ENCODE data around the gene CENPE.
"Not testable (repeated sequence)": the region's sequence is repeated elsewhere in the genome, so short reads cannot be mapped to it uniquely, and the experiment has no call there.

Gene CENPE, protein sequence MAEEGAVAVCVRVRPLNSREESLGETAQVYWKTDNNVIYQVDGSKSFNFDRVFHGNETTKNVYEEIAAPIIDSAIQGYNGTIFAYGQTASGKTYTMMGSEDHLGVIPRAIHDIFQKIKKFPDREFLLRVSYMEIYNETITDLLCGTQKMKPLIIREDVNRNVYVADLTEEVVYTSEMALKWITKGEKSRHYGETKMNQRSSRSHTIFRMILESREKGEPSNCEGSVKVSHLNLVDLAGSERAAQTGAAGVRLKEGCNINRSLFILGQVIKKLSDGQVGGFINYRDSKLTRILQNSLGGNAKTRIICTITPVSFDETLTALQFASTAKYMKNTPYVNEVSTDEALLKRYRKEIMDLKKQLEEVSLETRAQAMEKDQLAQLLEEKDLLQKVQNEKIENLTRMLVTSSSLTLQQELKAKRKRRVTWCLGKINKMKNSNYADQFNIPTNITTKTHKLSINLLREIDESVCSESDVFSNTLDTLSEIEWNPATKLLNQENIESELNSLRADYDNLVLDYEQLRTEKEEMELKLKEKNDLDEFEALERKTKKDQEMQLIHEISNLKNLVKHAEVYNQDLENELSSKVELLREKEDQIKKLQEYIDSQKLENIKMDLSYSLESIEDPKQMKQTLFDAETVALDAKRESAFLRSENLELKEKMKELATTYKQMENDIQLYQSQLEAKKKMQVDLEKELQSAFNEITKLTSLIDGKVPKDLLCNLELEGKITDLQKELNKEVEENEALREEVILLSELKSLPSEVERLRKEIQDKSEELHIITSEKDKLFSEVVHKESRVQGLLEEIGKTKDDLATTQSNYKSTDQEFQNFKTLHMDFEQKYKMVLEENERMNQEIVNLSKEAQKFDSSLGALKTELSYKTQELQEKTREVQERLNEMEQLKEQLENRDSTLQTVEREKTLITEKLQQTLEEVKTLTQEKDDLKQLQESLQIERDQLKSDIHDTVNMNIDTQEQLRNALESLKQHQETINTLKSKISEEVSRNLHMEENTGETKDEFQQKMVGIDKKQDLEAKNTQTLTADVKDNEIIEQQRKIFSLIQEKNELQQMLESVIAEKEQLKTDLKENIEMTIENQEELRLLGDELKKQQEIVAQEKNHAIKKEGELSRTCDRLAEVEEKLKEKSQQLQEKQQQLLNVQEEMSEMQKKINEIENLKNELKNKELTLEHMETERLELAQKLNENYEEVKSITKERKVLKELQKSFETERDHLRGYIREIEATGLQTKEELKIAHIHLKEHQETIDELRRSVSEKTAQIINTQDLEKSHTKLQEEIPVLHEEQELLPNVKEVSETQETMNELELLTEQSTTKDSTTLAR (N-terminal part only)

DNA sequence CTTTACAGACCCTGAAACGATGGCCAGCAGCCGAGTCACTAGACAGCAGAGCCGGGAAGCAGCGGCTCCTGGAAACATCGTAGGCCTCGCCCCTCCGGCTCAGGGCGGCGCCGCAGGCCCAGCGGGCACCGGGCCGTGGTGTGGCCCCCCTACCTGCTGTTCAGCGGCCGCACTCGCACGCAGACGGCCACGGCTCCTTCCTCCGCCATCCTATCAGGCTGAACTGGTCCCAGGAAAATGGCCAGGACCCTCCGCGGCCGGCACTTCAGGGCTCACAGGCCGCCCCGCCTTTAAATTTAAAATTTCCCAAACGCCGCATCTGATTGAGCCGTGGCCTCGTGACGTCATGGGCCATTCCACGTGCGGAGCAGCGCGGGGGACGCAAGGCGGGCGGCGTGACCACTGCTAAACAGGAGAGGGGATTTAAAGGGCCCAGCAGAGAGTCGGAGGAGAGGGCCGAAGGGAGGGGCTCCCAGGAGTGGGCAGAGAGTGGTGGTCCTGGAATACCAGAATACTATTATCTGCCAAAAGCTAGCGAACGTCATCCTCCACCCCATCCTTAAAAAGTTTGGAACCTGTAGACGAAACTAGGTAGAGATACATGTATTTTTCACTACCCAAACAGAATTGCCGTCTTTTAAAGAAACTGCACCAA is at the start of gene CENPE:
CENPE (minus strand) TSS at position 233 of the 655 bp plus-strand sequence; CDS start at position 209, 24 bp downstream.
- peak; percentile 65 to 69 for DNase-seq (ENCODE audit: low read depth in 2 of 2)

DNA sequence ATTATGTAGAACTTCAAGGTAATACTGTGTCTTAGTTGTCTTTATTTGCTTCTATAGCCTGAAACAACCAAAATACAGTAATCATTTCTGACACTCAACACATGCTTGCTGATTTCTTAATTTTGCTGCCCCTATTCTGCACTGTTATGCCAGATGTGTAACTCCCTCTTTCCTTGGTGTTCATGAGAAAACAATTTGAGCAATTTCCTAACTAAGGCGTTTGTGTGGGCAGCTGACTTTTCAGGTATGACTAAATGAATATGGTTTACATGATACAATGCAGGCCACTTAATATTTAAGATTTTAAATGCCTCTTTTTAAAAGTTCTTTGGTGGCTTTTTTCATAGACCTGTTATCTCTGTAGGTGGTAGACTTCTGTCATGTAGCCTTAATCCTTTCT is 46.1 kb upstream of the CENPE start:
- DNase-seq (ENCODE audit: low read depth in 2 of 2), result no peak

DNA sequence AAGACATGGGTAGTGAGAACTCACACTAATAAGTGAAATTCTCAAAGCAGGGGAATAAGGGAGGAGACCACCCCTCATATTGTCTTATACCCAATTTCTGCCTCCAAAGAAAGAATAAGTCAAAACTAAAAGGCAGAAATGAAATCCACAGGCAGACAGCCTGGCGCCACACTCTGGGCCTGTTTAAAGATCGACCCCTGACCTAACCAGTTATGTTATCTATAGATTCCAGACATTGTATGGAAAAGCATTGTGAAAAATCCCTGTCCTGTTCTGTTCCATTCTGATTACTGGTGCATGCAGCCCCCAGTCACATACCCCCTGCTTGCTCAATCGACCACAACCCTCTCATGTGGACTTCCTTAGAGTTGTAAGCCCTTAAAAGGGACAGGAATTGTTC is 32.8 kb upstream of the CENPE start:
- not testable (repeated sequence) for DNase-seq (ENCODE audit: low read depth in 2 of 2)

DNA sequence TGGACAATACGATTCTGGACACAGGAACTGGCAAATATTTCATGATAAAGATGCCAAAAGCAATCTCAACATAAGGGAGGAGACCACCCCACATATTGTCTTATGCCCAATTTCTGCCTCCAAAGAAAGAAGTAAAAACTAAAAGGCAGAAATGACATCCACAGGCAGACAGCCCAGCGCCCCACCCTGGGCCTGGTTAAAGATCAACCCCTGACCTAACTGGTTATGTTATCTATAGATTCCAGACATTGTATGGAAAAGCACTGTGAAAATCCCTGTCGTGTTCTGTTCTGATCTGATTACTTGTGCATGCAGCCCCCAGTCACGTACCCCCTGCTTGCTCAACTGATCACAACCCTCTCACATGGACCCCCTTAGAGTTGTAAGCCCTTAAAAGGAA is 25.4 kb upstream of the CENPE start:
- not testable (repeated sequence) for DNase-seq (ENCODE audit: low read depth in 2 of 2)

DNA sequence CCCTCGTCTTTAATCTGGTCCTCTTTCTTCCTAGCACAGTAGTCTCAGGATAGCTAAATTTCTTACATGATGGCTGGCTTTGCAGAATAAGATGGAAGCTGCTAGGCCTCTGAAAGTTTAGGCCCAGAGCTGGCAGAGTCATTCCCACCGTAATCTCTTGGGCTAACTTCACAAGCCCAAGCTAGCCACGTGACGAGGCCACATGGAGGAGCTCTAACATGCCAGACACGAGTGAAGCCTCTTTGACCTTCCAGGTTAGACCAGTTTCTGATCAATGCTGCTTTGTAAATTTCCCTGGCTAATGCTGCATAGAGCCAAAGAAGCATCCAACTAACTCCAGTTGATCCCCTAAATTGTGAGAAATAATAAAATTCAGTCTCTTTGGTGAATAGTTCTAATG is 9.5 kb upstream of the CENPE start:
- DNase-seq (ENCODE audit: low read depth in 2 of 2), result no peak

DNA sequence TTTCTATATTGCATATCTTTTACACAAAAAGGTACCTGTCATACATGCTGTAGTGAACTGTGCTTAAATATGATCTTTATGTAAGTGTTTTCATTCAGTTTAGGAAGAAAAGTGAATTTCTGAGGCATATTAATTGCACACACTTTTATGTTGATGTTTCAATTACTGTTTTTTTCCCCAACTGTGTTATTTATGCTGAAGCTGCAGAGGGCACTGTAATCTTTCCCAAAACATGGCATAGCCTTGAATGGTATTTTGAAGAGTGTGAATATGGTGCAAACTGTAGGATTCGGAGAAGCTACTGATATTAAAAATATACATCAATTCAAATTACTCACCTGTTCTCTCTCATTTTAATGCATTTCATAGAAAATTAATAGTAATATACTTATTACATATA is 6.0 kb upstream of the CENPE start:
- DNase-seq (ENCODE audit: low read depth in 2 of 2), result no peak

DNA sequence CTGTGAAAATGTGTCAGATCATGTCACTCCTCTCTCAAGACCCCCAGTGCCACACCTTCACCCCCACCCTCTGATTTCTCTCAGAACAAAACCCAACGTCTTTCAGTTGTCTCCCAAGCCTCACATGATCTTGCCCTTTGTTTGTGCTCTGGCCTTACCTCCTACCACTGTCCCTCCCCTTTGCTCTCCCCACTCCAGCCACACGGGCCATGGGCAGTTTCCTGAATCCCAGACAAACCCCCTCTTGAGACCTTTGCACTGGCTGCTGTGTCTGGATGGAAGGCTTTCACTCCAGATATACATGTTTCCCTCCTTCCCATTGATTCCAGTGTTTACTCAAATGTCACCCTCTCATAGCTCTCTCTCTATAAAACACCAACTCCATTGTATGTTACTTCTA is 3.6 kb upstream of the CENPE start:
- no peak for DNase-seq (ENCODE audit: low read depth in 2 of 2)

DNA sequence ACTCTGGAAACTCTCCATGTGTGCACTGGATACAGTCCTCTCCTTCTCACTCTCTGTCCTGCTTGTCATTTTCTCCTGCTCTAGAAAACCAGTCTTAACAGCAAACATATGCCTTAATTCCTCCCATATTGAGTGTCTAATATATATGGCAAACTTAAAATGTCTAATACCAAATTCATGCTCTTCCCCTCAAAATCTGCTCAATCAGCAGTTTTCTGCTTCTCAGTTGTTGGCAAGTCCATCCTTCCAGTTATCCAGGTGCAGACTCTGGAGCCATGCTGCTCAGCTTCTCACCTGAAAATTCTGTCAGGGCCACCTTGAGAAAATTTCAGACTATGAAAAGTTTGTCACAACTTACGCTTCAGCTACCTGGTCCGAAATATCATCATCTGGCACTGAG is 3.1 kb upstream of the CENPE start:
- no peak for DNase-seq (ENCODE audit: low read depth in 2 of 2)

DNA sequence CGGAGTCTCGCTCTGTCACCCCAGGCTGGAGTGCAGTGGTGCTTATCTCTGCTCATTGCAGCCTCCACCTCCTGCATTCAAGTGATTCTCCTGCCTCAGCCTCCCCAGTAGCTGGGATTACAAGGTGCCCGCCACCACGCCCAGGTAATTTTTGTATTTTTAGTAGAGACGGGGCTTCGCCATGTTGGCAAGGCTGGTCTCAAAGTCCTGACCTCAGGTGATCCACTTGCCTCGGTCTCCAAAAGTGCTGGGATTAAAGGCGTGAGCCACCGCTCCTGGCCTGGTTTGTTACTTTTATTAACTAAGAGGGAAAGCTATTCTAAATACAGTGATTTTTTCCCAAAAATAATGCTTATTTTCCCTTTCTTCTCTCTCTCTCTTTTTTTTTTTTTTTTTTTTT is 866 bp upstream of the CENPE start:
- no peak for DNase-seq (ENCODE audit: low read depth in 2 of 2)

DNA sequence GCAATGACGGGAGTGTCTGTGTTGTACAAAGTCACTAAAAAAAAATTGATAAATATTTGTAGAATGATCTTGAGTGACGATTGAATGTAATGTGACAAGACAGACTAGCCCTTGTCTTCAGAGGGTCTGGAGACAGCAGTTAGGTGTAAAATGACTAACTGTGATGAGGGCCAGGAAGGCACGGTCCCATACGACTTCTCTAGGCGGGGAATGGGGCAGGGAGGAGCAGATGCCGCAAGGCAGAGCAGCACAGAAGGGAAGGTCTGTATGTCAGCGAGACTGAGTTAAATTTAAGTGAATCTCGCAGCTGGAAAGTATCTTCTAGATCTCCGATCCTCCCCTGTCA is 405 bp downstream of the CENPE start:
- no peak for DNase-seq (ENCODE audit: low read depth in 2 of 2)

DNA sequence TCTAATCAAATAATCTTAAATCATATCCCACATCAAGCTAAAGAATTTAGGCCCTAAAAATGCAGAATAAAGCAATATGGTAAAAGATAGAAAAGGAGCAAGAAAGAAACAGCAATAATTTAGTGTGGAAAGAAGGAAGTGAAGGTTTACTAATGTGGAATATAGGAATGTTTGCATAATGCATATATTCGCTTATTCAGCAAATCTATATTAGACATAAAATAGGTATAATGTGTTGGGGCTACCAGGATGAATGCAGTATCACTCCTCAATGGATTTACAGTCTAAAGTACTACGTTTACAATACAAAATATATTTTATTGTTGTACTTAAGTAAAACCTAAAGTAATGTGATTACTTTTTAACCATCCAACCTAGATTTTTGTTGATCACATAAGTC is 4.7 kb downstream of the CENPE start:
- no peak for DNase-seq (ENCODE audit: low read depth in 2 of 2)

DNA sequence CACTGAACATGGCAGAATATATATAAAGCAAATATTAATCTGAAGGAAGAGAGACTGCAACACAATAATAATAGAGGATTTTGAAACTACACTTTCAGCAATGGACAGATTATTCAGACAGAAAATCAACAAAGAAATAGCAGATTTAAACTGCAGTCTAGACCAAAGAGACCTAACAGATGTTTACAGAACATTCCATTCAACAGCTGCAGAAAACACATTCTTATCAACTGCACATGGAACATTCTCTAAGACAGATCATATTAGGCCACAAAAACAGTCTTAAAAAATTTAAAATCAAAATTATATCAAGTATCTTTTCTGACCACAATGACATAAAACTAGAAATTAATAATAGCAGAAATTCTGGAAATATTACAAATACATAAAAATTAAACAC is 27.1 kb downstream of the CENPE start:
- DNase-seq (ENCODE audit: low read depth in 2 of 2), result no peak

DNA sequence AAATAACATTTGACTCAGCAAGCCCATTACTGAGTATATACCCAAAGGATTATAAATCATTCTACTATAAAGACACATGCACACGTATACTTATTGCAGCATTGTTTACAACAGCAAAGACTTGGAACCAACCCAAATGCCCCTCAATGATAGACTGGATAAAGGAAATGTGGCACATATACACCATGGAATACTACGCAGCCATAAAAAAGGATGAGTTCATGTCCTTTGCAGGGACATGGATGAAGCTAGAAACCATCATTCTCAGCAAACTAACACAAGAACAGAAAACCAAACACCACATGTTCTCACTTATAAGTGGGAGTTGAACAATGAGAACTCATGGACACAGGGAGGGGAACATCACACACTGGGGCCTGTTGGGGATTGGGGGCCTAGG is 28.4 kb downstream of the CENPE start:
- DNase-seq (ENCODE audit: low read depth in 2 of 2), result not testable (repeated sequence)

DNA sequence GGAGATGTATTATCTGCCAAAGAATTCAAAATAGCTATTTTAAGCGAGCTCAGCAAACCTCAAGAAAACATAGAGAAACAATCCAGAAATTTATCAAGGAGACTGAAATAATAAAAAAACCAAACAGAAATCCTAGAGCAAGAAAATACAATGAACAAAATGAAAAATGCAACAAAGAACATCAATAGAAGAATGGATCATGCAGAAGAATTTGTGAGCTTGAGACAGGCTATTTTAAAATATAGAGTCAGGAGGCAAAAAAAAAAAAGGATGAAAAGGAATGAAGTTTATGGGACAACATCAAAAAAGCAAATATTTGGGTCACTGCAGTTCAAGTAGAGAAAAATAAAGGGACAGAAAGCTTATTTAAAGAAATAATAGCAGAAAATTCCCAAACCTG is 29.1 kb downstream of the CENPE start:
- DNase-seq (ENCODE audit: low read depth in 2 of 2), result no peak

DNA sequence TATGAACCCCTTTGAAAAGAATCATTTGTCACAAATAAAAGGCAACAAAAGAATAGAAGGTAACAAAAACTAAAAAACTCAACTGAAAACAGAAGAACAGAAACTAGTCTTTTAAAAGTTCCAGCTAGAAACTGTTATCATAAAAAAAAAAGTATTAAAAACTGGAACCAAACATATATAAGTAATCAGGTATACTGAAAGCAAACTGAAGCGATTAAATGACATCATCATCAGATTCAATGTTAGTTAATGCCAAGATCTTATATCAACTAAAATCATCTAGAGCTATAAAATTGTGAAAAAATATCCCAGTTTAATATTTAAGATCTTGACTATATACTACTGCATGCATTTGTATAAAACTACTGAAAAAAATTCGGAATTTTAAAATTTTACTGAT is 36.0 kb downstream of the CENPE start:
- DNase-seq (ENCODE audit: low read depth in 2 of 2), result no peak

DNA sequence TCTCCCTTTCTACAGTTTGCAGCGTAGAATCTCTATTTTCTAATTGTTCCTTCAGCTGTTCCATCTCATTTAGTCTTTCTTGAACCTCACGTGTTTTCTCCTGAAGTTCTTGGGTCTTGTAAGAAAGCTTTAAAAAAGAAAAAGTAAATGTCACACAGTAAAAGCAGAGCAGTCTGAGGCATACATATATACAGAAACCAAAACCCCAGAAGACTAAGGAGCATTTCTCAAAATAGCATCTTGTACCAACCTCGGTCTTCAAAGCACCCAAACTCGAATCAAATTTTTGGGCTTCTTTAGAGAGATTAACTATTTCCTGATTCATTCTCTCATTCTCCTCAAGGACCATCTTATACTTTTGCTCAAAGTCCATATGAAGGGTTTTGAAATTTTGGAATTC is 39.4 kb downstream of the CENPE start:
- DNase-seq (ENCODE audit: low read depth in 2 of 2), result no peak

DNA sequence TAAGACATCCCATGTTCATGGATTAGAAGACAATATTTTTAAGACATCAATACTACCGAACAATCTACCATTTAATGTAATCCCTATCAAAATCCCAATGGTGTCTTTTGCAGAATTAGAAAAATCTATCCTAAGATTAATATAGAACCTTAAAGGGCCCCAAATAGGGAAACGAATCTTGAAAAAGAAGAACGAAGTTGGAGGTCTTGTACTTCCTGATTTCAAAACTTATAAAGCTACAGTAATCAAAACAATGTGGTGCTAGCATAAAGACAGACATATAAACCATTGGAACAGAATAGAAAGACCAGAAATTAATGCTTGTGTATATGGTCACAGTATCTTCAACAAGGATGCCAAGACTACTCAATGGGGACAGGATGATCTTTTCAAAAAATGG is 42.0 kb downstream of the CENPE start:
- DNase-seq (ENCODE audit: low read depth in 2 of 2), result no peak

DNA sequence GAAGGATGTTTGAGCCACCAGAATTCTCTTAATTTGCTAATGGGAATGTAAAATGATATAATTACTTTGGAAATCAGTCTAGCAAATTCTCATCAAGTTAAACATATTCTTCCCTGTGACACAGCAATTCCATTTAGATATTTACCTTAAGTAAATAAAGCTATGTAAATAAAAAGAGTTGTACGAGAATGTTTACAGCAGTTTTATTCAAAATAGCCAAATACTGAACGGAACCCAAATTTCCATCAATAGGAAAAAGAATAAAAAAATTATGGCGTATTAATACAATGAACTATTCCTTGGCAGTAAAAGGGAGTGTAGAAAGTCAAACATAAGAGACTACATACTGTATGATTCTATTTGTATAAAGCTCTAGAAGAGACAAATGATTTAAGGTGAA is 45.8 kb downstream of the CENPE start:
- no peak for DNase-seq (ENCODE audit: low read depth in 2 of 2)

DNA sequence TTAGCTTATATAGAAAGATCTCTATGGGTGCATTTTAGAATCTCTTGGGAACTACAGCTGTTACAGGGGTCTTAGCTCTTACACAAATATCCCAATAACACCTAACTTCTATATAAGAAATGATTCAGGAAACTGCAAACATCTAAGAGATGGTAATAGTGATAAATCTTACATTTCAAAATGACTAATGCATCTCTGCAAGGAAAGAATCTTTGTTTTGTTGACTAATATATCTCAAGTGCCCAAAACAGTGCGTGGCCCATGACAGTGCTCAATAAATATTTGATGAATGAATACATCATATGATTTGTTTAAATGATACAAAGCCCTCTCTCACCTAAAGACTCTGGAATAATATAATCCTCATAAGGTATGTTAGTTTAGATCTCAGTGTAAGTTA is 47.5 kb downstream of the CENPE start:
- no peak for DNase-seq (ENCODE audit: low read depth in 2 of 2)

DNA sequence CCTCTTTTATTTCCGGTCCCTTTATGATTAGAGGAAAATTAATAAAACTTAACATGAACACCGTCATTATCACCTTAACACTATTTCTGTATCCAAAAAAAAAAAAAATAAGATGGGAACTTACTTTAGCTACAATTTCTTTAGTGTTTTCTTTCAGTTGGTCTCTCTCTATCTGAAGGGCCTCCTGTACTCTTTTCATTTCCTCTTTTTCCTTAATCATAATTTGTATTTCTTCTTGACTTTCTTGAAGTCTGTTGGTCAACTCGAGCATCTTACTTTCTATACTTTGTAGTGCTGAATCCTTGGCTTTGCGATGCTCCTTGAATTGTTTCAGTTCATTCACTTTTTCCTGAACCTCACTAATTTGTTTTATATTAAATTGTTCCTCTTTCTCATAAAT is 53.2 kb downstream of the CENPE start:
- DNase-seq (ENCODE audit: low read depth in 2 of 2), result no peak

DNA sequence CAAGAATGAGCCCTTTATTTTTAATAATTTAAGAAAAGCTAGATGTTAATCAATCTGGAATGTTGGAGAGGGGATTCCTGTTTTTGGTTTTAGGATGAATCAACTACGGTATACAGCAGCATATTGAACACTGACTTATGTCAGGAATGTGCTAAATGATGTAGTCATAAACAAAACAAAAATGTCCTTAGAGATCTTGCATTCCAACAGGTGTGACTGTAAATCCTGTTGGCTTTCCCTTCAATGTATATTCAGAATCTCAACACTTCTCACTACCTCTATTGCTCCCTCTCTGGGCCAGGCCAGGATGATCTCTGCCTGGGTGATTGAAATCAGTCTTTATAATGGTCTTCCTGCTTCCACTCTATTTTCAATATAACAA is 60.7 kb downstream of the CENPE start:
- DNase-seq (ENCODE audit: low read depth in 2 of 2), result no peak

All from stimulated activated CD8-positive, alpha-beta memory T cell treated with anti-CD3 and anti-CD28 coated beads, Interleukin-15, amount 100 ng/mL, for 4 hours (primary cell).